HG02798 (cell line): ENCODE results near the gene ABHD16A.
A peak's percentile ranks its signal among the peaks of the same experiment; 100 is the strongest.

ENCODE experiments used
- ATAC-seq: cut with Tn5 transposase; IDR thresholded peaks from one replicate; pipeline ENCODE4 v1.9.1; 2021; ENCODE audit warnings: mild to moderate bottlenecking; ENCODE audit not compliant: unreplicated experiment, poor library complexity

ABHD16A gene

GRCh38 chr6:31733734-31734133 lies 30.6 kb upstream of the ABHD16A start:
- ATAC-seq = no peak

- ATAC-seq = no peak
Observed at GRCh38 chr6:31732029-31732428, 28.9 kb upstream of the ABHD16A start.

DNA sequence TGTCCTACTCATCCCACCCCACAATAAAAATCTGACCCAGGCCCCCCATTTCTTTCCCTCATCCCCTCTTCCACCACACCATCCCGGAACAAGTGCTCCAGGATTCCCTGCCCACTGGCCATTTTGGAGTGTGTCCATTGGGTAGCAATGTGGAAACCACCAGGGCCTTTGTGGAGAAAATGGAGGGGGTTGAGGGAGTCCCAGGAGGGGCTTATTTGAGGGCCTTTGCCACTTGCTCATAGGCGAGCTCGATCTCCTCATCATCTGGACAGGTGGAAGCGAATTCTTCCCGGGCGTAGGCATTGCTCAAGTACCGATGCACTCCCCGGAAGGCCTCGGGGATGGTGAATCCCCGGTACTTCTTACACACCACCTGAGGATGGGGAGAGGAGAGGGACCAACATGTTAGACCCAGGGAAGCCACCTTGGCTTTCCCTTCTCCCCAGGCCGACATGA lies 27.5 kb upstream of the ABHD16A start:
- ATAC-seq = no peak

GRCh38 chr6:31729979-31730630 lies 27.0 kb upstream of the ABHD16A start:
- no peak for ATAC-seq

GRCh38 chr6:31729515-31729978 lies 26.4 kb upstream of the ABHD16A start:
- peak; percentile 60 for ATAC-seq

DNA sequence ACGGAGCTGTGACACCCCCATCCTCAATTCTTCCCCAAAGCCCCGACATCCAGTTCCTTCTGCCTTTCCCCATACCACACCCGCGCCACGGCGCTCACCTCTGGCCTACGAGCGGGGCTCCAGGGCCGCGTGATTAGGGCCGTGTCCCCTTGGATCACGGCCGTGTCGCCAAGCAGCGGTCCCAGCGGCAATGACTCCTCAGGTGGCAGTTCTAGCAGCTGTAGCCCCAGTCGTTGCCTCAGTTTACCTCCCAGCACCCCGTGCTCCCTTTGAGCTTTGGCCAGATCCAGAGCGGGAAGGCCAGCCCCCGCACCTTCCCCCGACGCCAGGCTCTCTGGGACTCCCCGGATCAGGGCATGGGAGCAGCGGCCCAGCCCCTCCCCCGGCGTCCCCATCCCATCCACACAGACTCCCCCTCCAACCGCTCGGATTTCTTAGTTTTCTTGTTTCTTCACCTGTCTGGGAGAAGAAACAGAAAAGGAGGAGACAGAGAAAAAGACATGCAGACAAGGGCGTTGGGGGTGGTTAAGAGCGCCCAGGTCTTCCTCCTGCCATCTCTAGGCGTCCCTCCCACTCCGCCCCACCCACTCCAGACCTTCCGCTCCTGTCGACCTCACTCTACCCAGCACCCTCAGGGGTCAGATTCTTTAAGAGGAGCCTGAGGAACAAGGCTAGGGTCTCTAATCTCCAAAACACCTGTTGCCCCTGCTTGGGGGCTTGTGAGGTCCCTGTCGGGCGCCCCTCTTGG lies 25.8 kb upstream of the ABHD16A start, which contains the start of gene DDAH2:
DDAH2 (minus strand) TSS at position 533 of the 748 bp plus-strand sequence; CDS start at position 395, 138 bp downstream.
- no peak for ATAC-seq

- no peak for ATAC-seq
Observed at GRCh38 chr6:31727717-31728671, 24.9 kb upstream of the ABHD16A start.

GRCh38 chr6:31727034-31727716 lies 24.1 kb upstream of the ABHD16A start:
- no peak for ATAC-seq

DNA sequence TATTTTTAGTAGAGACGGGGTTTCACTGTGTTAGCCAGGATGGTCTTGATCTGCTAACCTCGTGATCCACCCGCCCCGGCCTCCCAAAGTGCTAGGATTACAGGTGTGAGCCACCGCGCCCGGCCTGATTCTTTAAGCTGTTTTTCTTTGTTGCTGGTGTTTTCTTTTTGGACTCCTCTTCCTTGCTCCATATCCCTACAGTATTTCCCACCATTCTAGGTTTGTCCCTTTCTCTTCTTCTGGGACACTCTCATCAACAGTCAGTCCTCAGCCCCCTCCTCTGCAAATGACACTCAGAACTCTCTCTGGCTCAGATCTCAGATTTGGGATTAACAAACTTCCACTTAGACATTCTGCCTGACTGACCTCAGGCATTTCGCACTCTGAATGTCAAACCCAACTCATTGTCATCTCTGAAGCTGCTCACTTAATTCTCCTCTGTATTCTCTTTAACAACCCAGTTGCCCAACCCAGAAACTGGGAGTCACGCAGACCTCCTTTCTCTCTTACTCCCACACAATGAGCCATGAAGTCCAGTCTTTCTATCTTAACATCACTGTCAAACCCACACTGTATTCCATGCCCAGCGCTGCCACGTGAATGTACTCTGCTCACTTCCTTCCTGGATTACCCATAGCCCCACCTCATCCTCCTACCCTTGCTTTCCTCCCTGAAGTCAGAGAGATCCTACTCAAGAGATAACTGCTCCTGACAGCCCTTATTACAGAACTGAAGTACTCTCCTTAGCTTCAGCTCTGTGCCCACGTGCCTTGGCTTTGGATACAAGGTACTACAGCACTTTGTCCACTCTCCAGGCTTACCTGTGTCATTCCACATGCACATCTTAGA lies 22.6 kb upstream of the ABHD16A start:
- ATAC-seq = no peak

DNA sequence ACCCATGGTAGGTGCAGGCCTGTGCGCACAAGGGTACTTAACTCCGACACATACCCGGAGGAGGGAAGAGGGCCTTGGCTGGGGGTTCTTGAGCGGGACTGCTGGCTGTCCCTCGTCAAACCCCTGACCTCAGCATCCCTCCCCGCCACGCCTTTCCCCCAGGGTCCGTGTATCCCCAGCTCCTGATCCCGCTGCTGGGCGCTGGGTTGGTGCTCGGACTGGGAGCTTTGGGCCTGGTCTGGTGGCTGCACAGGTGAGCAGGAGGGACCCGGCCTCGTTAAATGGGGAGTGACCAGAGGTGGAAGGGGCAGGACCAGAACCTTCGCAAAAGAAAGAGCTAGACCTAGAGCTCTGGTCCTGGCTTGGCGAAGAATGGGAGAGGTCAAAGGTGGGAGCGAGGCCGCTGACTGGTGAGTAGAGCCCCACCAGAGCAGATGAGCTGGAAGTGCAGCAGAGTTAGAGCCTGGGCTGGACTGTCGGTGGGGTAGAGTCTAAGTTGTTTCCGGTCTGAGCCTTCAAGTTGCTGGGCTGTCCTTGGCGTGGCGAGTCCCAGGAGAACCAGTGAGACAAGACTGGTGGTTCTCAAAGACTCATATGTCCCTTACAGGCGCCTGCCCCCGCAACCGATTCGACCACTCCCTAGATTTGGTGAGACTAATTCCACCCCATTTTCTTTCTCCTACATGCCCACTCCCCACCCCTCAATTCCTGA lies 21.0 kb upstream of the ABHD16A start:
- ATAC-seq = no peak

DNA sequence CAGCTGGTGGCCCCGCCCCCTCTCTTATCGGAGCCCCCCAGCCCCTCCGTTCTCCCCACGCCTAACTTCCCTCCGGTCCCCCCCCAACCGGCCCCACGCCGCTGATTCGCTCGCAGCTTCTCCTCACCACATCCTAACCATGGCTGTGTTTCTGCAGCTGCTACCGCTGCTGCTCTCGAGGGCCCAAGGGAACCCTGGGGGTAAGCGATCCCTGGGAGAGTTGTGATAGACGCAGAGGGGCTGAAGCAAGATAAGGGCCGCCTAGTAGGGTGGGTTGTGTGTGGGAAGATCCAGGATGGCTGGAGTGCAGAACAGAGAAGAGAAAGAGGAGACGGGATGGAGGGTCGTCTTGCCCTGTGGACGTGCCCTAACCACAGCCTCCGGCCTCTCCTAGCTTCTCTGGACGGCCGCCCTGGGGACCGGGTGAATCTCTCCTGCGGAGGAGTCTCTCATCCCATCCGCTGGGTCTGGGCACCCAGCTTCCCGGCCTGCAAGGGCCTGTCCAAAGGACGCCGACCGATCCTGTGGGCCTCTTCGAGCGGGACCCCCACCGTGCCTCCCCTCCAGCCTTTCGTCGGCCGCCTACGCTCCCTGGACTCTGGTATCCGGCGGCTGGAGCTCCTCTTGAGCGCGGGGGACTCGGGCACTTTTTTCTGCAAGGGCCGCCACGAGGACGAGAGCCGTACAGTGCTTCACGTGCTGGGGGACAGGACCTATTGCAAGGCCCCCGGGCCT lies 20.3 kb upstream of the ABHD16A start, which contains the start of gene MPIG6B:
MPIG6B (plus strand) TSS at position 129 of the 735 bp plus-strand sequence; CDS start at position 140, 11 bp downstream.
- ATAC-seq = no peak

- ATAC-seq = no peak
Observed at GRCh38 chr6:31722173-31722572, 19.0 kb upstream of the ABHD16A start.

DNA sequence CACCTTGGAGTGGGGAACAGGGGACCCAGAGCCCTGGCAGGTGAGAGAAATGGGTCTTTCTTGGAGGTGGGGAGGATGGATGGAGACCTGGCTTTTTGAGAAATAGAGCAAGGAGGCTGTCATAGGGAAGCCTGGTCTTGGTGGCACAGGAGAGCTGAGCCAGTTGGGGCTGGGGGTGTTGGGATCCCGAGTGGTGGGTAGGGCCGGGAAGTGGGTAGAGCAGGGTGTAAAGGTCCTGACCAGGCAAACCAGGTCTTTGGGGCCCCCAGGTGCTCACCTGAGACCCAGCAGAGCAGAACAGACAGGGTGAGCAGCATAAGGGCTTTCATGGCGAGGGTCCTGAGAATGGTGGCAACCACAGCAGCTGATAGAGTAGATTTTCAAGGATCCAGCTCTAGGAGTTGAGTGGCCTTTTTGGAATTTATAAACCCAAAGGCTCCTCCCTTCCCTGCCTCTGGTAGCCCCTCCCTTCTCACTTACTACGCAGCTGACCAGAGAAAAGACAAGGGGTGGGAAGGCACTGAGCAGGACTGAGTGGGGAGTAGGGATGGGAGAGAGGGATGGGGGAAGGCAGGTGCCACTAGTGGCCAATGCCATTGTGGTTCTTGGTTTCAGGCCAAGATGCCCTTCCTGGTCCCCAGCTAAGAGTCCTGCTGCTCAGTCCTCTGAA lies 18.4 kb upstream of the ABHD16A start, which contains the start of gene LY6G6C:
LY6G6C (minus strand) TSS at position 396 of the 670 bp plus-strand sequence; CDS start at position 329, 67 bp downstream.
- no peak for ATAC-seq

DNA sequence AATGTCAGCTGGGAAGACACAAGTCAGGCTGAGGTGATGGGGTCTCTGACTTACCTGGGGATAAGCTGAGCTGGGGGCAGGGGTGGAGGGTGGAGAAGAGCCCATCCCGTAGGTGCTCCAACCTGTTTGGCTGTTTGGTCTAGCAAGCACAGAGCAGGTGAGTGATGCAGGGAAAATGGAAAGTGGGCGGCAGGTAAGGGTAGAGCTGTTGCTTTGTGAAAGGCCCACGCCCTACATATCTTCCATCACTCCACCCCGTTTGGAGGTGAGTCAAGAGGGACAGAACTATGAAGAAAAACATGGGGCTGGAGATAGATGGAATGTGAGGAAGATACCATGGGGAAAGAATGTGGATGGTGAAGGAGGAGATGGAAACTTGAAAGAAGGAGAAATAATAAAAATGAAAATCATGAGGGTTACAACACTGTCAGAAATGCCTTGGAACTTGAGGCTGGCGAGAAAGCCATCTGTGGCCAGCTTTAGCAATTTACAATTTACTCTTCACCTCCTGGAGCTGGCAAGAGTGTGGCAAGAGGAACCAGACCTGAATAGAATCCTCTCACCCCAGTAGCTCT lies 17.2 kb upstream of the ABHD16A start:
- no peak for ATAC-seq

GRCh38 chr6:31719001-31719400 lies 15.9 kb upstream of the ABHD16A start:
- ATAC-seq = no peak

DNA sequence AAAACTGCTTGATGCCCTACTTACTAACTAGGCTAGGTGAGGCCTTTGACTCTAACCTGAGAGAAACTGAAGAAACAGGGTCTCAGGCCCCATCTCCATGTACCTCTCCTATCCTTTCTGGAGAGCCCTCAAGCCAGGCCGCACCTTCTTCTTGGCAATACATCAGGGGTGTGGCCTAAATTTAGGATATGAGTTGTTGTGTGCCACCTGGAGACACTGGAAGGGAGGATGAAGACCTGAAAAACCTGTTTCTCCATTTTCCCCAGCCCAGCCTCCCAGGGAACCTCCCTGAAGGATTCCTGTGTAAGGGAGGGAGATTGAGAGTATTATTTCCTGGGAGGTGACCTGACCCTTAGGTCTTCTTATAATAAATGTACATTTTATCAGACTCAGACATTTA lies 15.1 kb upstream of the ABHD16A start:
- no peak for ATAC-seq
